ENCODE results near the gene TMC7.
A peak's percentile ranks its signal among the peaks of the same experiment; 100 is the strongest.
"Not testable (repeated sequence)": the region's sequence is repeated elsewhere in the genome, so short reads cannot be mapped to it uniquely, and the experiment has no call there.

Gene TMC7

DNA sequence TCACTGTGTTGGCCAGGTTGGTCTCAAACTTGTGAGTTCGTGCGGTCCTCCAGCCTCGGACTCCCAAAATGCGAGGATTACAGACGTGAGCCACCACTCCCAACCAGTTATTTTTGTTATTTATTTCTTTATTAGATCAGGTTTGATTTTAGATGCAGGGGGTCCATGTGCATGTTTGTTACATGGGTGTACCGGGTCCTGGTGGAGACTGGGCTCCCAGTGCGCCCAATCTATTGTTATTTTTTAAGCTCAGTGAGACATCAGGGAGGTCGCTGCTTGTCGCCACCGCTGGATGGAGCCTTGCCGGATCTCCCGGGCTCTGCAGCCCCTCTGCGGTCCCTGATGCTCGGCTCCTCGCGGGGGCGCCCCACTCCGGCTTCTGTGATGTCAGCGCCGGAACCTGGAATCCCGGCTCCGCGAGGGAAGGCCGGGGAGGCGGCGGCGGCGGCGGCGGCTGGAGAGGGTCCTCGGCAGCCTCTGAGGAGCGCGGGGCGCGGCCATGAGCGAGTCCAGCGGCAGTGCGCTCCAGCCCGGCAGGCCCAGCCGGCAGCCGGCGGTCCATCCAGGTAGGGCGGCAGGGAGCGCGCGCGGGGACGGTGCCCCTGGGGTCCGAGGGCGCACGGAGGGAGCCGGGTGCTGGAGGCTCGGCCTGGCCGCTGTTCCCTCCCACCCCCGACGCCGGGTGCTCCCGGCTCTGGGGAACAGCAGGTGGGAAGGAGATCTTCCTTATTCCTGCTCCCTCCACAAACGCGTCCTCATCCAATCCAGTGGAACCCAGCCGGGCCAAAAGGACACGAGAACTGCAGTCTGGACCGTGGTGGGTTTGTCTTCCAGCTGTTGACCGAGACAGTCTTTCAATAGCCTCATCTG is at the start of gene TMC7:
Gene TMC7, plus strand, starts transcription at position 370 of the 870 bp plus-strand sequence. Its CDS starts 130 bp downstream, at position 500.
- DNase-seq (ENCODE audit: low read depth, low spot score) = peak; percentile 44

DNA sequence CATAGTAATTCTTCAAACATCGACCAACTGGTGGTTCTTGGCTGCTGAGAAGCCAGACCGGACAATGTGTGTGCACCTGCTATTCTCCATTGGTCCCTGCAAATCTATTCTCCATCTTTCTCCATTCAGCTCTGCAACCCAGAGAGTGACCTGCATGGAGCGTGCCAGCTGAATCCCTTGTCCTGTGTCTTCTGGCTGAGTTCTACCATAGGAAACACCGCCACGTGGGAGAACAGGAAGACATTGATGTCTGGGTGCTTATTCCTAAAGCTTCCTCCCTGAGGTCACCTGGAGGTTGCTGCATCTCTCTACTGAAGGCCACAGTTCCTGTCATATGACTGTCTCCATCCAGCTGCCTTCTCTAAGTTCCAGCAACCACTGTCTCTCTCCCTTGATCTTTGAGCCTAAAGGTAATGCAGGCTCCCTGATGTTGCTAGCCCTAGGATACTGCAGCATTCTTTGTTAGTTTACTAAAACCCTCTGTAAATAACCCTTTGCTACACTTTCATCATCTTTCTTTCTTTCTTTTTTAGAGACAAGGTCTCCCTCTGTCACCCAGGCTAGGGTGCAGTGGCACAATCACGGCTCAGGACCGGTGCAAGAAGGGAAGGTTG is 46.9 kb upstream of the TMC7 start:
- no peak for DNase-seq (ENCODE audit: low read depth, low spot score)

DNA sequence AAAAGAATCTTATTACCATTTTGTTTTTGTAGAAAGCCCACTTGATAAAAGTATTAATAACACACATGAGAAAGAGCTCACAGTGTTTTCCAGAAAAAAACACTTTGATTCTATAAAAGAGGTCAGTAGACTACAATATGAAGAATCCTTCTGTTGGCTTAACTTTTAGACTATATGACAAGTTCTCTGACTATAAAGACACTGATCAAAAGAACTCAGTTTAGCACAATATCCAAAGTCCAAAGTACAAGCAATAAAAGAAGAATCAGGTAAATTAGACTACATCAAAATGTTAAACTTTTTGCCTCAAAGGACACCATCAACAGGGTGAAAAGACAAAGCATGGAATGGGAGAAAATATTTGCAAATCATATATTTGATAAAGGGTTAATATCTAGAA is 46.3 kb upstream of the TMC7 start:
- no peak for DNase-seq (ENCODE audit: low read depth, low spot score)

DNA sequence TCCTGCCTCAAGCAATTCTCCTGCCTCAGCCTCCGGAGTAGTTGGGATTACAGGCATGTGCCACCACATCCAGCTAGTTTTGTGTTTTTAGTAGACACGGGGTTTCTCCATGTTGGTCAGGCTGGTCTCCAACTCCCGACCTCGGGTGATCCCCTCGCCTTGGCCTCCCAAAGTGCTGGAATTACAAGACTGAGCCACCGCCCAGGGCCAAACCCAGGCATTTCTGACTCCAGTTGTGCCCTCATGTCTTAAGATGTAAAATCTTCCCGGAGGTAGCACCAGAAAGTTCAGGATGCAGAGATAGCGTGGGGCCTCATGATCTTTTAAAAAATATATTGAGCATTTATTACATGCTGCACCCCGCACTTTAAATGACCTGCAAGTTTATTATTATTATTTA is 44.7 kb upstream of the TMC7 start:
- DNase-seq (ENCODE audit: low read depth, low spot score) = no peak

DNA sequence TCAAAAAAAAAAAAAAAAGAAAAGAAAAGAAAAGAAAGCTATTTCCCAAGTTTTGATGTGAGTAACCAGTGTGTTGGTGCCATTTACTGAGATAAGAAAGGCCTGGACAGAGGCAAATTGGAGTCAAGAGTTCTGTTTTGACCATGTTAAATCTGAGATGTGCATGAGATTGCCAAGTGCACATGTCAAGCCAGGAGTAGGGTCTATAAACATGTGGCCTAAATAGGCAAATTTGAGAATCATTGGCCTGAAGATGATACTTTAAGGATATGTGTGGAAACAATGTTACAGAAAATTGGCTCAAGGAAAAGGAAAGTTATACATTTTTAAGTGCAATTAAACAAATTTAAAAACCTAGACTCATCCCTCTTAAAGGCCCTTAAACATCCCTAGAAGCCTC is 42.3 kb upstream of the TMC7 start:
- no peak for DNase-seq (ENCODE audit: low read depth, low spot score)

DNA sequence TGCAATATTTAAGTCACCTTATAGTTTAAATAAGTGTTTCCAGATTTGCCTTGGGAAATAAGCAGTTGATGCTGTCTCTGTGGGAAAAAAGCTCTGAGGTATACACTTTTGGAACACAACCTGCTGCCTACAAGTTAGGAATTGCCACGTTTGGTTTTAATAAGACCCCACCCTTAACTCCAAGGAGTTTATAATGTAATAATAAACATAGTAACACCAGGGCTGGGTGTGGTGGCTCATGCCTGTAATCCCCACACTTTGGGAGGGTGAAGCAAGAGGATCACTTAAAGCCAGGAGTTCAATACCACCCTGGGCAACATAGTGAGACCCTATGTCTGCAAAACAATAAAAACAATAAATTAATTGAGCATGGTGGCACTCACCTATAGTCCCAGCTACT is 41.7 kb upstream of the TMC7 start:
- no peak for DNase-seq (ENCODE audit: low read depth, low spot score)

DNA sequence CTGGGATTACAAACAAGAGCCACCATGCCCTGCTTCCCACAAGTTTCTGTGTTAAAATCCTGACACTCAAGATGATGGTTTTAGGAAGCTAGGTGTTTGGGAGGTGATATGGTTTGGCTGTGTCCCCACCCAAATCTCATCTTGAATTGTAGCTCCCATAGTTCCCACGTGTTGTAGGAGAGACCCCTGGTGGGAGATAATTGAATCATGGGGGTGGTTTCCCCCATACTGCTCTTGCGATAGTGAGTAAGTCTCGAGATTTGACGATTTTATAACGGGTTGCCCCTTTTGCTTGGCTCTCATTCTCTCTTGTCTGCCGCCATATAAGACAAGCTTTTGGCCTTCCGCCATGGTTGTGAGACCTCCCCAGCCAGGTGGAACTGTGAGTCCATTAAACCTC is 40.3 kb upstream of the TMC7 start:
- no peak for DNase-seq (ENCODE audit: low read depth, low spot score)

DNA sequence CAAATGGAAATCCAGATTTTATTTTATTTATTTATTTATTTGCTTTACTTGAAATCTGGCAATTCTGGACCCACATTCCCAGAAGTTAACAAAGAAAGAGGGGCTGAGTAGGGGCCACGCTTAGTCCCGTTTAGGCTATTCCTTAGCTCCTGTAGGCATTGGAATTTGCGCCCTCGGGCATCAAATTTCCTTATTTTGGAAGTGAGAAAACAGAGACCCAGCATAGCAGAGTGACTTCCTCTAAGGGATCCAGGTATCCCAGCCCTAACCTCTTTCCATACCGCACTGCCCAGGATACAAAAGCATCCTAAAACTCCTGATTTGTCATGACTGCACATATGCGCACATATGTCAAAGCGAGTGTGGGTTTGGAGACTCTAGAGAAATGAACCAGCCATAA is 38.5 kb upstream of the TMC7 start:
- DNase-seq (ENCODE audit: low read depth, low spot score) = no peak

DNA sequence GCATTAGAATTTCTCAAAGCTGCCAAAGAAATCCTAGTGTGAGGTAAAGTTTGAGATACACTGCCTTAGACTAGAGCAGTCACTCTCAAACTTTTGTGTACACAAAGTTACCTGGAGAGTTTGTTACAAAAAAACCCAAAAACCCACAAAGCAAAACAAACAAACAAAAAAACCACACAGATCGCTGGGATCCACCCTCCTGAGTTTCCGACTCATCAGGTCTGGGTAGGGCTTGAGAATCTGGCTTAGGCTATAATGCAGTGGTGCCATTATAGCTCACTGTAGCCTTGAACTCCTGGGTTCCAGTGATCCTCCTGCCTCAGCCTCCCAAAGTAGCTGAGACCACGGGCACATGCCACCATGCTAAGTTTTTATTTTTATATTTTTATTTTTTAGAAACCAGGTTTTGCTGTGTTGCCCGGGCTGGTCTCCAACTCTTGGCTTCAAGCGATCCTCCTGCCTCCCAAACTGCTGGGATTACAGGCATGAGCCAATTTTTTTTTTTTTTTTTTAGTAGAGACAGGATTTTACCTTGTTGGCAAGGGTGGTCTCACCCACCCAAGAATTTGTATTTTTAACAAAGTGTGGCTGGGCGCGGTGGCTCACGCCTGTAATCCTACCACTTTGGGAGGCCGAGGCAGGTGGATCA is 35.2 kb upstream of the TMC7 start:
- no peak for DNase-seq (ENCODE audit: low read depth, low spot score)

DNA sequence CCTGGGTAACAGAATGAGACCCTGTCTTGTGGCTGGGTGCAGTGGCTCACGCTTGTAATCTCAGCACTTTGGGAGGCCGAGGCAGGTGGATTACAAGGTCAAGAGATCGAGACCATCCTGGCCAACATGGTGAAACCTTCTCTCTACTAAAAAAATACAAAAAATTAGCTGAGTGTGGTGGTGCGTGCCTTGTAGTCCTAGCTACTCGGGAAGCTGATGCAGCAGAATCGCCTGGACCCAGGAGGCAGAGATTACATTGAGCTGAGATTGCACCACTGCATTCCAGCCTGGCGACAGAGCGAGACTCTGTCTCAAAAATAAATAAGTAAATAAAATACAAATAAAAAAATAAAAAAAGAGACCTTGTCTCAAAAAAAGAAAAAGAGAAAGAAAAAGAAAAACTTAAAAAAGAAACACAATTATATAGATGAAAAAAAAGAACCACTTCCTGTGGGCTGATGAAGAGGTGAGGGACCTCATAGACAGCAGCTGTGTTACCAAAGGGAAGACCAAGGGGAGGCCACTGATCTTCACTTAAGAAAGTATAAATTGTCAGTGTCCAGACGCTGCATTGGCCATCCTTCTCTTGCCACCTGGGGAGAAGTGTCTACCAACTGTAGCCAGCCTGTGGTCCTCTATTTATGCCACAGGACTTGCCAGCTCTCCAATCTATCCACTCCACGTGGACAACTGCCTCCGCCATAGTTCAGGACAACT is 33.1 kb upstream of the TMC7 start:
- no peak for DNase-seq (ENCODE audit: low read depth, low spot score)

DNA sequence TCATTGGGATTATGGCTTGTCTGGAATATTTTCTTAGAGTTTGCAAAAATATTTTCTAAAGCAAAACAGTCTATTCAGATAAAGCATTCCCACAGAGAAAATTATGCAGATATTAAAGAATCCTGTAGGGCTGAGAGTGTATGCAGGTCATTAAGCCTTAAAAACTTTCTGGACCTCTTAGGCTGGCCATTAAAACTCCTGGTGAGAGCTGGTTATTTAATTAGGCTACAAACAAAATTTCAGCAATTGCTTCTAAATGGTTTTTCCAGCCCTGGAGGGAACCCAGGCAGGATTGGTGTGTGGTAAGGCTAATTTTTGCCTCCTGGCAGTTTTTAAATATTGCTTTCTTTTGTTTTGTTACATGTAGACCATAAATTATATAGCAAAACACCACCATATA is 30.2 kb upstream of the TMC7 start:
- DNase-seq (ENCODE audit: low read depth, low spot score) = no peak

DNA sequence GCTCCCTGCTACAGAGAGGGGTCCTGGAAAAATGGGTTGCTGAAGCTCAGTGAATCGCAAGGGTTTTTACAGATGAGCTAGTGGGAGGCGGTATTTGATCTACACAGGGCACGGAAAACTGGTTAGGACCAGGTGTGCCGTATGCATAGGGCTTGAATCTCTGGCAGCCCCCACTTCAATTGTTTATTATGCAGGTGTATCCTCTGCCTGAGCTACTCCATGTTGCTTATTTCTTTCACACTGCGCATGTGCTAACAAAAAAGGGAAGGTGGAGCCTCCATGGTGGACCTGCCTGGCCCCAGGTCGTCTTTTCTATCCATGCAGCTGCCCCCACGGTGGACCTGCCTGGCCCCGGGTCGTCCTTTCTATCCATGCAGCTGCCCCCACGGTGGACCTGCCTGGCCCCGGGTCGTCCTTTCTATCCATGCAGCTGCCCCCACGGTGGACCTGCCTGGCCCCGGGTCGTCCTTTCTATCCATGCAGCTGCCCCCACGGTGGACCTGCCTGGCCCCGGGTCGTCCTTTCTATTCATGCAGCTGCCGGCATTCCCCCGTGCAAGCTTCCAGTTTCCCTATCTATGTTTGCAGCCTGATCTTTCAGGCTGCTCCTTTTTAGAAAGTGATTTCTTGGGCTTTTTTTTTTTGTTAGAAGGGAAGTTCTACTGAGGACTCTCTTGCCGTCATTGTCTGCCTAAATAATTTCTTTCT is 27.7 kb upstream of the TMC7 start:
- not testable (repeated sequence) for DNase-seq (ENCODE audit: low read depth, low spot score)

DNA sequence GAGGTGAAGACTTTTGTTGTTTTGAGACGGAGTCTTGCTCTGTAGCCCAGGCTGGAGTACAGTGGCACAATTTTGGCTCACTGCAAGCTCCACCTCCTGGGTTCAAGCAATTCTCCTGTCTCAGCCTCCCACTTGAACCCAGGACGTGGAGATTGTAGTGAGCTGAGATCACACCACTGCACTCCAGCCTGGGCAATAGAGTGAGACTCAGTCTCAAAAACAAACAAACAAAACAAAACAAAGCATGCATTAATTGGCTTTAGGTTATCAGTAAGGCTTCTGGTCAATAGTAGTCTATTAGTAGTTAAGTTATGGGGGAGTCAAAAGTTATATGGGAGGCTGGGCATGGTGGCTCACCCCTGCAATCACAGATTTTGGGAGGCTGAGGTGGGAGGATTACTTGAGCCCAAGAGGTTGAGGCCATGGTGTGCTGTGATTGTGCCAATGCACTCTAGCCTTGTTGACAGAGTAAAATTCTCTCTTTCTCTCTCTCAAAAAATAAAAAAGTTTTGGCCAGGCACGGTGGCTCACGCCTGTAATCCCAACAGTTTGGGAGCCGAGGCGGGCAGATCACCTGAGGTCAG is 27.0 kb upstream of the TMC7 start:
- DNase-seq (ENCODE audit: low read depth, low spot score) = not testable (repeated sequence)

DNA sequence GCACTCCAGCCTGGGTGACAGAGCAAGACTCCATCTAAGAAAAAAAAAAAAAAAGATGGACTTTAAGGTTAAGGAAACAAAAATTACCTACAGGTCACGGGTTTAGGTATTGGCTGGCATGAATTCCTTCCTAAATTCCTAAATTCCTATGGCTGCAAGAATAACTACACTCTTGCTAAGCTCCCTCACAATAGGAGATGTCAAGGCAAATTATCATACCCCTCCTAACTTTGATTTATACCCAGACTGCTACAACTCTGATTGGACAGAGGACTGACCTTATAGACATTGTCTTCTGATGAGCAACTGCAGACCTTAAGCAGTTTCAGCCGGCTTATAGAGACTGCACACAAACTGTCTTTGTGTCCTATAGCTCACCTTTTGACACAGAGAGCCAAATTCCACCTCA is 25.1 kb upstream of the TMC7 start:
- no peak for DNase-seq (ENCODE audit: low read depth, low spot score)

DNA sequence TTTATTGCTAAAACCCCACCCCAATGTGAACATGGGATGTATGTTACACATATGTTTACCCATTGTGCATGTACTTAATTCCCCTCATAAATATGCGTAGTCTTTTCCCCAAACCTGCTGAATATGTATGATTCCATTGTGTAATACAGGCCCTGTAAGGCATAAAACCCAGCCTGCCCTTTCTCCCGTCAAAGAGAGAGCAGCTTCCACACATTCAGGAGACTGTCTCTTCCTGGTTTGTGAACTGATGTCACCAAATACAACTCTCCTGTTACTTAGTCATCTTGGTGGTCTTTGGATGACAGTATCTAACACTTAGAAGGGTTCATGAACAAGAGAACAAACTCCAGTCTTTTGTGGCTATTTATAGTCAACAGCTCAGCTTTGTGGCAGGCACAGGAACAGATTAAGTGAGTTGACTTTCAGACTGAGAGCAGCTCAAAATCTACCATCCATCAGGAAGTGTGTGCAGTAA is 24.7 kb upstream of the TMC7 start:
- no peak for DNase-seq (ENCODE audit: low read depth, low spot score)

DNA sequence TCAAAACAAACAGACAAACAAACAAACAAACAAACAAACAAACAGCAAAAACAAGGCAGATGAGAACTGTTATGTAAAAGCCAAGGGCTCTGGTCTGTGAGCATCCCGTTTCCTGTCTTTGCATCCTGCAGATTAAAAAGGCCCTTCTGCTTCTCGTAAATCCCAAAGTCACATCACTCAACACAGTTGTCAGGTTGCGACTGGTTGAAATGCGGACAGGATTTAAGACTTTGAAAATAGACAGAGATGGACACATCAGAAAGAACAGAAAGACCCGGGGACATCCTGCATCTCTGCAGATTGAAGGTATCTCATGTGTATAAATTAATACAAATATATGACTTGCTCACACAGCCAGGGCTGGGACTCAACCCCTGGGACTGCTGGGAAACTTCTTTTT is 18.2 kb upstream of the TMC7 start:
- DNase-seq (ENCODE audit: low read depth, low spot score) = no peak

DNA sequence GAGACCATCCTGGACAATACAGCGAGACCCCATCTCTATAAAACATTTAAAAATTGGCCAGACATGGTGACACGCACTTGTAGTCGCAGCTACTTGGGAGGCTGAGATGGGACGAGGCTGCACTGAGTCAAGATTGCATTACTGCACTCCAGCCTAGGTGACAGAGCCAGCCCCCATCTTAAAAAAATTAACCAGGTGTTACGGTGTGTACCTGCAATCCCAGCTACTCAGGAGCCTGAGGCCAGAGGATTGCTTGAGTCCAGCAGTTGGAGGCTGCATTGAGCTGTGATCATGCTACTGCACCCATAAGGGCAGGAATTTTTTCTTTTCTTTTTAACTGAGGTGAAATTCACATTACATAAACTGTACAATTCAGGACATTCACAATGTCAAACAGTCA is 16.9 kb upstream of the TMC7 start:
- DNase-seq (ENCODE audit: low read depth, low spot score) = no peak

DNA sequence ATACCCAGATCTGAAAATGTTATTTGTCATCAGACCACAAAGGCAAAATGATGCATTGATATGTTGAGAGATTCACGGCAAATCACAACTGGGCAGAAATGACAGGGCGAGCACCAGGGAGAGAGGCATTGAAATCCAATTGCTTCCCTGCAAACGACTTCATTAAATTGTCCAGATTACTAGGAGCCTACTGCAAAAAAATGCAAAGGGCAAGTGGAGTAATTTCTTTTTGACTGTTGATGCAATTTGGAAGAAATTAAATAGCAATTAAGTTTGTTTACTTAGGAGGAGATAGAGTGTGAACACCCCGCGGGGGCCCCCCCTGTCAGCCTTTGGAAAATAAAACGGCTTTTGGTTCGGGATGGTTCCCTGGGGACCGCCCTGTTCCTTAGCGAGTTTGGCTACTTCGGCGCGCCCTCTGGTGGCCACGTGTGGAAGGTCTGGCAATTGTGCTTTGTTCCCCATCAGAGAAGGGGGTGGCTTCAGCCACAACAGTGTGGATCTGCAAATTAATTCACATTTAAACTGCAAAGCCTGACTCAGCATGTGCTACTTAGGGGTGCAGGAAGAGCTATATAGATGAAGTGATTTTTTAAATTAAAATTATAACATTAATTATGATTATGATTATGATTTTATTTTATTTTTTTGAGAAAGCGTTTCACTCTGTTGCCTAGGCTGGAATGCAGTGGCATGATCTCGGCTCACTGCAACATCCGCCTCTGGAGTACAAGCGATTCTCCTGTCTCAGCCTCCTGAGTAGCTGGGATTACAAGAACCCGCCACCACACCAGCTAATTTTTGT is 14.5 kb upstream of the TMC7 start:
- DNase-seq (ENCODE audit: low read depth, low spot score) = peak; percentile 31

DNA sequence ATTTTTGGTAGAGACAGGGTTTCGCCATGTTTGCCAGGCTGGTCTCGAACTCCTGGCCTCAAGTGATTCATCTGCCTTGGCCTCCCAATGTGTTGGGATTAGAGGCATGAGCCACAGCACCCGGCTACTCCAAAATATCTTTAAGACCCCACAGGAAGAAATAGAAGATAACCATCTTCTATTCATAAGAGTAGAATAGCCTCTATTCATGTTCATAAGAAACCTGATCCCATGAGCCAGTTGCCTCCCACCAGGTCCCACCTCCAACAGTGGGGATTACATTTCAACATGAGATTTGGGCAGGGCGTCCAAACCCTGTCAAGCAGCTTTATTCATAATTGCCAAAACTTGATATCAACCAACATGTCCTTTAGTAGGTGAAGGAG is 13.9 kb upstream of the TMC7 start:
- no peak for DNase-seq (ENCODE audit: low read depth, low spot score)

DNA sequence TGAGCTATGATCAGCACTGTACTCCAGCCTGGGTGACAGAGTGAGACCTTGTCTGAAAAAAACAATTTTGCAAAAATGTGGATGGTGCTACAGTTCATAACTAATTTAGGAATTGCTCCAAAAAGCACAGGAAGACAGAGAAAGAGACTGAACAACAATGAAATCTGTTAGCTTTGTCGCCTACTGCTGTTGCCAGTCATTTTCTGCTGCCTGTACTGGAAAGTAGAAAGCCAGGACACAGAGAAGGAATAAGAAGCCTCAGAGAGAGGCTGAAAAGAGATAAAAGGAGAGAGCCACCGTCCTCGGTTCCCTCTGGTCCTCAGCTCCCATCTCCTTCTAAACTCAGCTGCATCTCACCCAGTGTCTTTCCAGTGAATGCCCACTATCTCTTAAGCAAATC is 8.6 kb upstream of the TMC7 start:
- DNase-seq (ENCODE audit: low read depth, low spot score) = no peak

Measured in smooth muscle cell of the brain vasculature (primary cell).